Right lobe of liver (tissue), 4 donors: ENCODE data around the gene ZSCAN21.

Experiments used
- POLR2A ChIP-seq: fragments of 450-650 bp; IDR thresholded peaks from one replicate; pipeline ENCODE4 v1.6.1; 2017; ENCODE audit warnings: antibody characterized with exemption, mild to moderate bottlenecking
- TF ChIP-seq, protein P1 (sequence below), 4 donors: fragments of 200-600 bp in 3 of 4; fragments of 450-650 bp in 1 of 4; IDR thresholded peaks; one replicate each; pipeline versions ENCODE4 v1.5.1 to v1.8.0; 2016 to 2022; ENCODE audit warnings: antibody characterized with exemption in 4 of 4, mild to moderate bottlenecking in 2 of 4
- donor health status: DM: no; HTN: no; CAD: no.
- donor health status: DM: no; HTN: no; CAD: no.
- donor health status: DM: no; HTN: yes; CAD: no.

DNA sequence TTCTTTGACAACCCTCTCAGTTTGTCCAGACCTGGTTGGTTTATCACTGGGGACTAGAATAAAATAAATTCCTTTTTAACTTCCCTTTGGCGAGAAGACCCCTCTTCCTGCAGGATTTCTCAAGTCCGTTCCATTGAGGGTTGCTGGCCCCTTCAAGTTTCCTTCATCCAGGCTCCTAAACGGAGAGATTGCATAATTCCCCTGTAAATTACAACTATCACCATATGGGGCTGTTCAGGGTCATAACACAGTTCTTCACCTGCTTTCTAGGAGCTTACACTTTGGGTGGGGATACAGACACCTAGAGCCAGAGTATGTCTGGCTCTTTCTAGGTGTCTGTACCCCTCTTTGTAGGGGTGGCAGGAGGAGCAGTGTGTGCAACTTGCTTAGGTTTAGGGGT, 35.9 kb downstream of the ZSCAN21 start:
- TF ChIP-seq, protein P1, sequence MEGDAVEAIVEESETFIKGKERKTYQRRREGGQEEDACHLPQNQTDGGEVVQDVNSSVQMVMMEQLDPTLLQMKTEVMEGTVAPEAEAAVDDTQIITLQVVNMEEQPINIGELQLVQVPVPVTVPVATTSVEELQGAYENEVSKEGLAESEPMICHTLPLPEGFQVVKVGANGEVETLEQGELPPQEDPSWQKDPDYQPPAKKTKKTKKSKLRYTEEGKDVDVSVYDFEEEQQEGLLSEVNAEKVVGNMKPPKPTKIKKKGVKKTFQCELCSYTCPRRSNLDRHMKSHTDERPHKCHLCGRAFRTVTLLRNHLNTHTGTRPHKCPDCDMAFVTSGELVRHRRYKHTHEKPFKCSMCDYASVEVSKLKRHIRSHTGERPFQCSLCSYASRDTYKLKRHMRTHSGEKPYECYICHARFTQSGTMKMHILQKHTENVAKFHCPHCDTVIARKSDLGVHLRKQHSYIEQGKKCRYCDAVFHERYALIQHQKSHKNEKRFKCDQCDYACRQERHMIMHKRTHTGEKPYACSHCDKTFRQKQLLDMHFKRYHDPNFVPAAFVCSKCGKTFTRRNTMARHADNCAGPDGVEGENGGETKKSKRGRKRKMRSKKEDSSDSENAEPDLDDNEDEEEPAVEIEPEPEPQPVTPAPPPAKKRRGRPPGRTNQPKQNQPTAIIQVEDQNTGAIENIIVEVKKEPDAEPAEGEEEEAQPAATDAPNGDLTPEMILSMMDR (IDR thresholded peaks at IDR 0.05), result no peak
- no peak for TF ChIP-seq POLR2A
